Keratinocyte (primary cell): ENCODE data around the gene SLC9B2.

Source experiments
- CTCF ChIP-seq, 3 experiments: IDR thresholded peaks in 1 of 3; conservative IDR thresholded peaks in 1 of 3; optimal IDR thresholded peaks in 1 of 3; 2 replicates in 2 of 3; 3 replicates in 1 of 3; pipeline versions ENCODE3 to v1.5.1; 2011; ENCODE audit warnings: low read length in 3 of 3, mild to moderate bottlenecking in 3 of 3, moderate library complexity in 2 of 3, control low read depth in 1 of 3, inconsistent platforms in 1 of 3; ENCODE audit not compliant: insufficient read depth in 2 of 3; ENCODE audit errors: extremely low read depth in 1 of 3
- EZH2 ChIP-seq: IDR thresholded peaks from one replicate; pipeline ENCODE4 v1.6.1; 2012; ENCODE audit warnings: inconsistent platforms, mild to moderate bottlenecking, low read length, moderate library complexity

GRCh38 chr4:103010804-103011203 lies 65.8 kb downstream of the SLC9B2 start:
- no peak for TF ChIP-seq CTCF (optimal IDR thresholded peaks at IDR 0.05 in 1 of 3, IDR thresholded peaks at IDR 0.05 in 1 of 3, conservative IDR thresholded peaks at IDR 0.05 in 1 of 3; ENCODE audit: extremely low read depth in 1 of 3, insufficient read depth in 2 of 3, low read length in 3 of 3)
- TF ChIP-seq EZH2: no peak
